Measurements from ENCODE around the gene HEMK1. TPM values are rescaled to one million over a fixed set of nuclear protein-coding genes. Genes with fewer than 3 reads are reported as not detected.

HEMK1 gene
- total RNA-seq, 1 experiment from 2014 or later: 12.5 TPM

DNA sequence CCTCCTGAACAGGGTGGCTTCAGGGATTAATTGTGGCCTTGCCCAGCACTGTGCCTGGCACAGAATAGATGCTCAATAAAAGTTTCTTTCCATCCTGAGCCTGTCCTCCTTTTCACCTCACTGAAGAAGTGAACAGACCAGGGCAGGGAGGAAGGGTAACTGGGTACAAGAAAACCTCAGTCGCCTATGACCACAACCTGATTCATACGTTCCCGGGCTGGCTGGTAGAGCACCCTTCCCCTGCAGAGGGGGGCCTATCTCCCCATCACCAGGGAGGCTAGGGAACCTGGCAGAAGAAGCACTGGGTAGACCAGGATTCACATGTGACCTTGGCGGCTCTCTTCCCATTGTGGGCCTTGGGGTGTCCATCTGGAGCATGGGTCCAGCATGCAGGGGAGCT lies 38.1 kb upstream of the HEMK1 start:
- Histone ChIP-seq H2BK5ac (ENCODE audit: insufficient read length, low read length) (no peak overlapping the region), H3K27ac (ENCODE audit: insufficient read length, low read depth, low read length) (no peak overlapping the region), H3K23ac (ENCODE audit: insufficient read length, low read depth, low read length) (no peak overlapping the region), H4K8ac (replicated peaks; ENCODE audit: insufficient read length, low read depth, low read length) (no peak overlapping the region), H4K5ac (ENCODE audit: insufficient read length, low read depth, low read length) (no peak overlapping the region), H3K9me3 (ENCODE audit: control insufficient read depth, low read depth, low read length) (no peaks in the 10 kb centered on the region), H3T11ph (ENCODE audit: low read length) (no peak overlapping the region), H2BK120ac (ENCODE audit: low read depth, low read length, poor library complexity, severe bottlenecking) (no peak overlapping the region), H2BK12ac (ENCODE audit: insufficient read length, low read depth, low read length) (no peak overlapping the region), H3K56ac (ENCODE audit: insufficient read length, low read depth, low read length) (no peak overlapping the region), H4K20me1 (ENCODE audit: control insufficient read depth, insufficient read depth, insufficient read length) (no peaks in the 10 kb centered on the region), H4K91ac (ENCODE audit: insufficient read length, low read depth, low read length) (no peak overlapping the region), H3K18ac (ENCODE audit: insufficient read length, low read depth, low read length) (no peak overlapping the region), H2BK20ac (ENCODE audit: low read depth, low read length, poor library complexity, severe bottlenecking) (no peak overlapping the region), H3K9ac (ENCODE audit: extremely low read depth, insufficient read length, low read length) (no peak overlapping the region), H3K4me2 (ENCODE audit: insufficient read depth, insufficient read length, low read length) (no peak overlapping the region), H3K79me2 (ENCODE audit: insufficient read depth, low read length) (no peaks in the 10 kb centered on the region), H2AFZ (ENCODE audit: low read length) (no peak overlapping the region), H2BK15ac (ENCODE audit: low read depth, low read length) (no peak overlapping the region), H3K4me1 (ENCODE audit: insufficient read depth, low read length) (no peaks in the 10 kb centered on the region), H3K4ac (ENCODE audit: low read depth, low read length) (no peak overlapping the region), H3K23me2 (ENCODE audit: insufficient read length, low read depth, low read length, poor library complexity, severe bottlenecking) (no peaks in the 10 kb centered on the region), H3K79me1 (ENCODE audit: insufficient read depth, low read depth, low read length, poor library complexity, severe bottlenecking) (no peaks in the 10 kb centered on the region), H2AK5ac (ENCODE audit: insufficient read length, low read length) (no peak overlapping the region), H3K14ac (ENCODE audit: insufficient read depth, low read length) (no peak overlapping the region), H3K27me3 (ENCODE audit: insufficient read depth, low read length) (peaks cover 3% of the 10 kb centered on the region; the same call in 1 of the 2 replicates)
- TF ChIP-seq, protein P1, sequence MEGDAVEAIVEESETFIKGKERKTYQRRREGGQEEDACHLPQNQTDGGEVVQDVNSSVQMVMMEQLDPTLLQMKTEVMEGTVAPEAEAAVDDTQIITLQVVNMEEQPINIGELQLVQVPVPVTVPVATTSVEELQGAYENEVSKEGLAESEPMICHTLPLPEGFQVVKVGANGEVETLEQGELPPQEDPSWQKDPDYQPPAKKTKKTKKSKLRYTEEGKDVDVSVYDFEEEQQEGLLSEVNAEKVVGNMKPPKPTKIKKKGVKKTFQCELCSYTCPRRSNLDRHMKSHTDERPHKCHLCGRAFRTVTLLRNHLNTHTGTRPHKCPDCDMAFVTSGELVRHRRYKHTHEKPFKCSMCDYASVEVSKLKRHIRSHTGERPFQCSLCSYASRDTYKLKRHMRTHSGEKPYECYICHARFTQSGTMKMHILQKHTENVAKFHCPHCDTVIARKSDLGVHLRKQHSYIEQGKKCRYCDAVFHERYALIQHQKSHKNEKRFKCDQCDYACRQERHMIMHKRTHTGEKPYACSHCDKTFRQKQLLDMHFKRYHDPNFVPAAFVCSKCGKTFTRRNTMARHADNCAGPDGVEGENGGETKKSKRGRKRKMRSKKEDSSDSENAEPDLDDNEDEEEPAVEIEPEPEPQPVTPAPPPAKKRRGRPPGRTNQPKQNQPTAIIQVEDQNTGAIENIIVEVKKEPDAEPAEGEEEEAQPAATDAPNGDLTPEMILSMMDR (conservative IDR thresholded peaks at IDR 0.05): no peak
- no peak for DNase-seq
- Mint-ChIP-seq H3K36me3 (ENCODE audit: insufficient read depth in 1 of 3, low read depth in 3 of 3) (no peaks in the 10 kb centered on the region), H3K4me1 (peaks cover 41 to 43% of the 10 kb centered on the region in 2 experiments), H3K4me3 (no peak overlapping the region), H3K9me3 (no peaks in the 10 kb centered on the region; a peak in 1 of 5 replicates), H3K27me3 (ENCODE audit: low read depth) (peaks cover 21% of the 10 kb centered on the region), H3K27ac (no peak overlapping the region)
- no CpG with 5 or more reads among the region's 4 CpGs for WGBS (ENCODE audit: extremely low coverage, insufficient read length, low lambda C conversion rate)

Data from H9 (cell line).